DMS53 treated with DMSO at 0.1 percent for 48 hours (cell line): Measurements from ENCODE around the gene ZNF423.

Experiments used
- DNase-seq: peaks from one replicate; lab custom pipeline; 2025; ENCODE audit not compliant: unreplicated experiment; lab: John Stamatoyannopoulos, UW

The ZNF423 gene

DNA sequence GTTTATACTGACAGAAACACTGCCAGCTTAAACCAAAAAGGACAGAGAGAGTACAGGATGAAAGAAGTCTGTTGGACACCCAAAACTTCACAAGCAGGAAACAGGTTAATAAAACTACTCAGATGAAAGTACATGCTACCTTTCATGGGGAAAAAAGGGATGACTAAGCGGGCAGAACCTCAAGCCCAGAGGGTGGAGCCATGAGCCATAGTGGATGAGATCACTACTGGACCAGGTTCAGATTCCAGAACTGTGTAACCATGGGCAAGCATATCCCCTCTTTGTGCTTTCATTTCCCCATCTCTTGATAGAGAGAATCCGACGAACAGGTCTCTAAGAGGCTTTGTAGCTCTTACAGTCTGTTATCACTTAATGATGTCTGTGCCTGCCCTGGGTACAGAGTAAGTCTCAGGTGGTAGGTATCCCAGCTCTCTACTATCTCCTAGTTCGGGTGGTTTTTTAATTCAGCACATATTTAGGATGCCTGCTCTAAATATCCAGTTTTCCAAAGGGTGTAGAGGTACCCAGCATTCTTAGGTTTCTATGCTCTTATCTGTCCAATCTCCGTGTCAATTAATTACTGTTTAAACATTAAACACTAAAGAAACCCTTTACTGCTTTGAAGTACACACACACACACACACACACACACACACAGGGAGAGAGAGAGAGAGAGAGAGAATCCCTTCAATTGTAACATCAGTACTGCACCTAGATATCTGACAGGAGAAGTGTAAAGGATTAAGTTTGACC, 206.7 kb downstream of the ZNF423 start:
- no peak for DNase-seq

DNA sequence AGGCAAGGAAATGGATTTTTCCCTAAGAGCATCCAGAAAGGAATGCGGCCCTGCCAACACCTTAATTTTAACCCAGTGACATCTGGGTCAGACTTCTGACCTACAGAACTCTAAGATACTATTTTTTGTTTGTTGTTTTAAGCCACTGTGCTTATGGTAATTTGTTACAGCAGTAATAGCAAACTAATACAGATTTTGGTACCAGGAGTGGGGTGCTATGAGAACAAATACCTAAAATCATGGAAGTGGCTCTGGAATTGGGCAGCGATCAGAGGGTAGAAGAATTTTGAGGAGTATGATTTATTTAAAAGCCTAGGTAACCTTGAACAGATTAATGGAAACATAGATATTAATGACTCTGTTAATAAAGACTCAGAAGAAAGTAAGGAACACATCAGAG, 208.2 kb downstream of the ZNF423 start:
- DNase-seq, result no peak

DNA sequence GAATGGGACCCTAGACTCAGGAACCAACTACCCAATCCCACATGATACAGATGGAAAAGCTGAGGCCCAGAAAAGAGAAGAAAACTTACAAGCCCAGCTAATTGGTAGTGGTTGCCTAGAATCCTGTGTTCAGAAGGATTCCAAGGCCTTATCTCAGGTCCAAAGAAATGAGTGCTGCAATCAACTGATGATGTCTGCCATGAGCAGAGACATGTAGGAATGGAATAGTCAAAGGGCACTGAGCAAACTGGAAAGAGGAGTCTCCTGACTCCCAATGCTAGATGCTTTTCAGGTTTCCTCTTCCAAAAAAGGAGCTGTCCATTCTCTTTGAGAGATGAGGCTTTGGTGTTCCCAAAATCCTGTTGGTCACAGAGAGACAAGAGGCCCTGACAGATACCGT, 210.6 kb downstream of the ZNF423 start:
- DNase-seq, result no peak

DNA sequence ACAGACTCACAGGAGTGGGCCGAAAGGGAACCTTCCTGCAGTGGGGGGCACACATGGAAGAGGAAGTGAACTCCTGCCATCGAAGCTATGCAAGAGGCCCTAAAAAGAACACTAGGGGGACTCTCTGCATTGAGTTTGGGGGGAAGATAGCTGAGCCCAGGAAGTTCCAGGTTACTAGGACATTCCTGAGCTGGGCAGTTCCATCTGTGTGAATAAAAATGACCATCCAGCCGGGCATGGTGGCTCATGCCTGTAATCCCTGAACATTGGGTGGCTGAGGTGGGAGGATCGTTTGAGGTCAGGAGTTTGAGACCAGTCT, 211.8 kb downstream of the ZNF423 start:
- no peak for DNase-seq

DNA sequence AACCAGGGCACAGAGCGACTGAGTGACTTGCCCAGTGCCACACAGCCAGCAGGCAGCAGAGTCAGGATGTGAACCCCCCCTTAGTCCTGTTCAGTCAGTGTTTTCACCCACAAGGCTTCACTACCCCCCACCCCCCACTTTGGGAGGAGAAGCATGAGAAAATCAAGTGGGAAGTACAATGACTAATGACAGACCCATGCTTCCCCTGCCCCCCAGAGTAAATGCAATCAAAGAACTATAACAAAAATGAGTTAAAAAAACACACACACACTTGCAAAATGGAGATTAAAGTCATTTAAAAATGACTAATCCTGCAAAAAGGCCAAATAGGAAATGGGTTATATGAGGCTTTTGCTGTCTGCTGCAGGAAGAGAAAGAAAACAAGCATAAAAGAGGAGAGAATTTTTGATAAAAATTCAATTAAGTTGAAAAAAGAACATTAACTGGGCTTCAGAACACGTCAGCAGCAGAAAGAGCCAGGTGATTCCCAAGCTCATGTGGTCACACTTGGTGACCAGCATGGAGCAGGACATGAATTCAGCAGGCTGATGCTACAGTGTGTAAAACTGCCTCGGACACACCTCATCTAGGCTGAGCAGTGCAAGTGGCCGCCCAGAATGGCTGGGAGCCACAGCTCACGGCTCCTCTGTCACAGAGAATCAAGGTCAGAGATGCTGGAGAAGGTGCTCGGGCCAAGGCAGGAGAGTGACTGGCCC, 212.3 kb downstream of the ZNF423 start:
- no peak for DNase-seq

DNA sequence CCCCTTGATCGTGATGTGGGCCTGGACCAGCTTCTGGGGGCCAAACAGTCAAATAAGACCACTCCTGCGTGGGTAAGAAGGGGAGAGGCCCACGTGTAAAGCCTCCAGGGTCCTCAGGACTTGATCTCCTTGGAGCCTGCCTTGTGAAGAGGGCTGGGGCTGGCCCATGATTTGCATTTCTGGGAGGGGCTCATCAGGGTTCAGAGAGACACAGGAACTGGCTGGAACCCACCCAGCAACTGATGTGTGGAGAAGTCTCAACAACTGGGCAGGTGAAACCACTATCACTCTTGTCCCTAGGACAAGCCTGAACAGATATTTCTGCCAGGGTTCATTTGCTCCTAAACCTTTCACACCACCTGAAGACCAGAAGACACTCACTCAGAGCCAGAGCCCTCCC, 214.7 kb downstream of the ZNF423 start:
- no peak for DNase-seq

DNA sequence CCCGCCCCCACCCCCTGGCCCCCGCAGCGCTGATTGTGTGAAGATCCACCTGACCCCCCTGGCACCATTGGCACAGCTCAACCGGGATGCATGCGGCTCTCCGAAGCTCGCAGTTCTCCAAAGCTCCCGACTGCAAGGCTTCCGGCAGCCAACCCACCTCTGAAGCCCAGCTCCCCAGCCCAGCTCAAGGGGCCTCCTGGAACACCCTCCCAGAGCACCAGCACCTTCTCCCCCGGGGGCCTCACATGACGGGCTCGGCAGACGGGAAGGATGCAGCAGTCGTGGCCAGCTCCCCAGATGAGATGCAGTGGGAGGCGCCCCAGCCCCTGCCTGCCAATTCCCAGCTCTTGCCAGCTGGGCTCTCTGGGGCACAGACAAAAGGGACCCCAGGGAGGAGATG, 215.3 kb downstream of the ZNF423 start:
- no peak for DNase-seq

DNA sequence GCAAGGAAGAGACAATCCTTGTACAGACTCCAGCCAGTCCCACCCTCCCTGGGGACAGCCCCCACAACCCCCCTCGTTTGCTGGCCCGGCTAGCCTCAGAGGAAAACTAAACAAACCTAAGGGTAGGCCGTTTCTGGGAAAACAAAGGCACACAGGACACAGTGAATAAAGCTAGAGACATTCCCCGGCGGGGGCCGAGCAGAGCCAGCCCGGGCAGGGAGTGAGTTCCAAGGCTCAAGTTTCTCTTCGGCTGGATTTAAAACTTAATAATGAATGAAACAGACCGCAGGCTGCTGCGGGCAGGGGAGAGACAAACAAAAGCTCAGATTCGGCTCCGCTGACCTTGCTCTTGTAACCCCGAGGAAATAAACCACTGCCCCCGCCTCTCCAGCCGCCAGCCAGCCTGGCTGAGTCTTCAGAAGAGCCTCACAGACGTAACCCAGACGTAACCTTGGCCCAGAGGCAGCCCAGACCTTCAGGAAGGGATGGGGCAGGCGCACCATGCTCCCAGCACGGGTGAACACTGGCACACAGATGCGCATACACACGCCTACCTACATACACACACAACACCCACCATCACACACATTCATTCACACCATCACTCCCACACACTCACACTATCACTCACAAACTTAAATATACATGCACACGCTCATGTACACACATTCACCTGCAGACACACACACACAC, 216.0 kb downstream of the ZNF423 start:
- no peak for DNase-seq

DNA sequence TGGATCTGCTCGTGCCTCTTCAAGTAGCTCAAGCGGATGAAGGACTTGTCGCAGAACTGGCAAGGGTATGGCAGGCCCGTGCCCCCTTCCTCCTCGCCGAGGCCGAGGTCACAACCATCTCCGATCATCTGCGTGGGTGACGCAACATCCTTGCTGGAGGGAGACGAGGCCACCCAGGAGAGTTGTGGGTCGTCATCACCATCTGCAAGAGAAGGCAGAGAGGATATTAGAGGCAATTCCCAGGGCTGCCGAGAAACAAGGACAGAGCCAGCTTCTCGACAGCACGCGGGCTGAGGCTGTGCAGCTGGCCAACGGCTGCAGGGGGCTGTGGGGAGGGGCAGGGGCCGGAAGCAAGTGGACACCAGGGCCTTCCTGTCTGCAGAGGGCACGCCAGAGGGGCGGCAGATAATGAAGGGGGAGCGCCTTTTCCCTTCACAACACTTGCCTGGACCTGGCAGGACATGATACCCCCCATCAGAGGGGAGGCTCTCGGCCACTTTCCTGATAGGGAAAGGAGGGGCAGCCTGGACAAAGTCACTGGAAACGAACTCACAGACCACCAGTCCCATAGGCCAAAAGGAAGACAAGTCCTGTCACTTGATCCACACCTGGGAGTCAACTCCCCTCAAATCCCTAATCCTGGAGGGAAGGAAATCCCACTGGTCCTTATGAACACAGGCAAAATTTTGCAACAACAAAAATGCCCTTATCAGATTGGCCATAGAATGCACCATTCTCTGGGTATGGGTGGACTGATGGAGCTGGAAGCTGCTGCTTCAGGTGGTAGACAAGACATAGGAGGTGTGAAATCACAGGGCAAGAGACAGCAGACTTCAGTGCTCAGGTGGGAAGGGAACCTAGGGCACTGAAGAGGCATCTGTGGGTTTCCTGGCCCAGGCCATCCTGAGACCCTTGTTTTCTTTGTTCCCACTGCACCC, 217.0 kb downstream of the ZNF423 start:
- DNase-seq, result no peak

DNA sequence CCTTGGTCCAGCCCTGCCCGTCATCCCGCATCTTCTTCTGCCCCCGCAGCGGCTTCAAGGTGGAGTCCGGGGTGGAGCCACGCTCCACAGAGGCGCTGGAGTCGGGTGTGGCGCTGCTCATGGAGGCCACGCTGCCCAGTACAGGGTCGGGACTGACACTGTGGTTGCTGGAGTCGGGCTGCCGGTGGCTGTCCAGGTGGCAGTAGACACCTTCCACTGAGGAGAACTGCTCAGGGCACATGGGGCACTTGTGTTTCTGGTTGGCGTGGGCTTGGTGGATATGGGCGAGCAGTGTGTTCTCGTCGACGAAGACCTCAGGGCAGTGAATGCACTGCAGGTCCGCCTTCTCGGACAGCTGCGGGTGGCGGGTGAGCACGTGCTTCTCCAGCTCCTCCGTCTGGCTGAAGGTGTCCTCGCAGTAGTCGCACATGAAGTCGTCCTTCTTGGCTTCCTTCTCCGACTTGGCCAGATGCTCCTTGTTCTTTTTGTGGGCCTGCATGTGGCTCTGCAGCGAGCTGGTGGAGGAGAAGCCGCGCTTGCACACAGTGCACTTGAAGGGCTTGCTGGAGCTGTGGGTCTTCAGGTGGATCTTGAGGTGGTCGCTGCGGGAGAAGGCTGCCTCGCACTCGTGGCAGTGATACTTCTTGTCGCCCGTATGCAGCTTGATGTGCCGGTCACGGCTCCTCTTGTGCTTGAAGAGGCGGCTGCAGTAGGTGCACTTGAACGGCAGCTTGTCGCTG, 217.8 kb downstream of the ZNF423 start:
- DNase-seq, result no peak

DNA sequence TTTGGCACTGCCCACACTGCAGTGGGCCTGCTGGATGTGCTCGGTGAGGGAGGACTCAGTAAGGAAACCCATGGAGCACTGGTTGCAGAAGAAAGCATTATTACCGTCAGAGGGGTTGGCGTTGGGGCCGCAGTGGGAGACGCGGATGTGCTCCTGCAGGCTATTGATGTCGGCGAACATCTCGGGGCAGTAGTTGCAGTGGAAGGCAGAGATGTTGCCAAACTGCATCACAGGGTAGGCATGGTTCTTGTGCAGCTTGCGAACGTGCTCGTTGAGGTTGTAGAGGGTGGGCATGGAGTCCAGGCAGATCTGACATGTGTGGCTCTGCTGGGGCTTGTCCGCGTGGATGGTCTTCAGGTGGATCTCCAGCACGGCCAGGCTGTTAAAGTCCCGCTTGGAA, 218.4 kb downstream of the ZNF423 start:
- DNase-seq, result no peak

DNA sequence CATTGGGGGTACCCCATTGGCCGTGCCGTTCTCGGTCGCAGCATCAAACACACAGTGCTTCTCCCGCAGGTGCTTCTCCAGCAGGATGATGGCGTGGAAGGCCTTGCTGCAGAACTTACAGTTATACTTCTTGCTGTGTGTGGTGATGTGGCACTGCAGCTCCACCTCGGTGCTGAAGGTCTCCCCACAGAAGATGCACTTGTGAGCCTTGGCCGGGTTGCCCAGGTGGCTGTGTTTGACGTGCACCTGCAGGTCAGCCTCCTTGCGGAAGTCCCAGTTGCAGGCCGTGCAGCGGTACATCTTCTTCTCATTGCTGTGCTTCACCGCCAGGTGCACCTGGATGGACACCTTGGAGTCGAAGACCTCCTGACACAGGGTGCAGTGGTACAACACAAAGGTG, 219.3 kb downstream of the ZNF423 start:
- DNase-seq, result no peak

DNA sequence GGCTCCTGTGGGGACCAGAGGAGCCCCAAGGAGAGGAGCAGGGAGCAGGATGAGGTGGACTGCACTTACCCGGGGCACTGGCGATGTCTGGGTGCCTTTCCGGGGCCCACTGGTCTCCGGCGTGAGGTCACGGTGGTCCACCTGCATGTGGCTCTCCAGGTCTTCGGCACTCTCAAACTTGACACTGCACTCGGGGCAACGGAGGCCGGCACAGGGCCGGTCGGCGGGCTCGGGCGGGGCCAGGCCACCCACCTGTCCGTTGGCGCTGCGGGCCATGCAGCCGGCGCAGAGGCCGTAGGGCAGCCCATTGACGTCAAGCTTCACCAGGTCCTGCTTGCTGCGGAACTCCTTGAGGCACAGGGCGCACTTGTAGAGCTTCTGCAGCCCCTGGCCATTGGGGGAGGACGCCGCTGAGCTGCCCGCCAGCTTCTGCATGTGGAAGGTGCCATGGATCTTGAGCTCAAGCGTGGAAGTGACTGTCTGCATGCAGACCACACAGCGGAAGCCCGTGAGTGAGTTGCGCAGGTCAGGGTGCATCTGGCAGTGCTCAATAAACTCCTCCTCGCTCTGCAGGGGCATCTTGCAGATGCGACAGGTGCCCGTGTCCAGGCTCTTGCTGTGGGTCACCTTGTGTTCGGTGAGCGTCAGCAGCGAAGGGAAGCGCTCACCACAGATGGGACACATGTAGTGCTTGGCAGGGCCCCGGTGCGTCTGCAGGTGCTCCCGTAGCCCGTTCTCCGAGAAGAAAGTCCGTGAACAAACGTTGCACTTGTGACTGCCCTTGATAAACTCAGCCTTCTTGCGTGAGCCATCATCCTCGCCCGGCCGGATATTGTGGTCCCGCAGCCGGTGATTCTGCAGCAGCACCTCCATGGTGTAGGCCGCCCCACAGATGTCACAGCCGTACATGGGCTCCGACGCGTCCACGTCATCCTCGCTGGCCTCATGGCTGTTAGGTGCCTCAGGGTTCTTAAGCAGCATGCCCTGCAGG, 220.0 kb downstream of the ZNF423 start:
- DNase-seq, result no peak

DNA sequence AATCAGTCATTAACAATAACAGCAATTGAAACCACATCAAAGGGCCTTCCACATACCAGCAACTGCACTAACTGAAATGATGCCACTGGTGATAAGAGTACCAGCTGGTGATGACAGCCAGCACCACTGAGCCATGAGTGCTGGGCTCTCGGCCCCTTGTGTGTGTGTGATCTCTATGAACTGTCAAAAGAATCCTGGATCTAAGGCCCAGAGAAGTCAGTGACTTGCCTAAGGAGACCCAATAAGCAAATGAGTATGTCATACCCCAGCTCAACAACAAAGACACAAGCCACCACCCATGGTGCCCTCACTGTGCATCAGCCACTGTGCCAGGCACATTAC, 220.9 kb downstream of the ZNF423 start:
- DNase-seq, result no peak

DNA sequence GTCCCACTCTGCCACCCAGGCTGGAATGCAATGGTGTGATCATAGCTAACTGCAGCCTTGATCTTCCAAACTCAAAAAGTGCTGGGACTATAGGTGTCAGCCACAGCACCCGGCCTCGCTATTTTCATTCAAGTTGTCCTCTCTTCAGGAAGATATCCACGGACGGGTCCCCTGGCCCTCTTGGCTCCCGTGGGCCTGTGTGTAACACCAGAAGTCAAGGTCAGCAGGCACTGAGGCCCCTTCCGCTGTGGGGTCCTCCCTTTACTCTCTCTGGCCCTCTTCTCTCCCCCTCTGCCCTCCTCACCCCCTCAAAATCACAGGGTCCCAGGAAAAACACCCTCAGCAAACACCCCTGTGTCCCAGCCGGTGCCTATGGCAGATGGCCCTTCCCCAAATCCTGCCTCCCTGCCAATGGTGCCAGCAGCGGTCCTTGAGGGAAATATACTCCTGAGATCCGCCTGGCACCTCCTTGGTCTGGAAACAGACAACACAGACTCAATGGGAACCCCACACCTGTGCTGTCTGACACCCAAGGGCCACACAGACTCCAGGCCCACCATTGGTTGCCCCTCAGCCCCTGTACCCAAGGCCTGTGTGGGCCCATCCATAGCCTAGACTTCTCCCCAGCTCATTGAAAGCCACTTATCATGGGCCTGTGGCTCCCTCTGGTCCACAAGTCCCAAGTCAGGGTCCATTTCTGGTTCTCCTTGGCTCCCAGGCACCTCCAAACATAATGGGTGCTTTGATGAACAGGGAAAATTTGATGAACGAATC, 221.5 kb downstream of the ZNF423 start:
- no peak for DNase-seq

DNA sequence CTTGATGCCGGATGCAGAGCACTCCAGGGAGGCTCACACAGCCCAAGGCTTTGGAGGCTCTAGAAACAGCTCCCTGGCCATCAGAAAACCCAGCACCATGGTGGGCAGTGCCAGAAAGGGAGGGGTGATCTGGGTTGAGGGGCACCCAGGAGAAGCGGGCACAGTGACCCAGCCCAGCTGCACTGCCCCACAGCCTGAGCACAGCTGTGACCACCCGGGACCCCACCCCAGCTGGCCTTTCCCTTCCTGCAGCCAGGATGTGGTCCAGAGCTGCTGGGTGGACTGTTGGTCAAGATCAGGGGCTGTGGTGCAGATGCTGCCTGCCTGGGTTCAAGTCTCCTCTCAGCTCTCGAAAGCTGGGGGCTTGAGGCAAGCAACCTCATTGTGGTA, 223.1 kb downstream of the ZNF423 start:
- no peak for DNase-seq

DNA sequence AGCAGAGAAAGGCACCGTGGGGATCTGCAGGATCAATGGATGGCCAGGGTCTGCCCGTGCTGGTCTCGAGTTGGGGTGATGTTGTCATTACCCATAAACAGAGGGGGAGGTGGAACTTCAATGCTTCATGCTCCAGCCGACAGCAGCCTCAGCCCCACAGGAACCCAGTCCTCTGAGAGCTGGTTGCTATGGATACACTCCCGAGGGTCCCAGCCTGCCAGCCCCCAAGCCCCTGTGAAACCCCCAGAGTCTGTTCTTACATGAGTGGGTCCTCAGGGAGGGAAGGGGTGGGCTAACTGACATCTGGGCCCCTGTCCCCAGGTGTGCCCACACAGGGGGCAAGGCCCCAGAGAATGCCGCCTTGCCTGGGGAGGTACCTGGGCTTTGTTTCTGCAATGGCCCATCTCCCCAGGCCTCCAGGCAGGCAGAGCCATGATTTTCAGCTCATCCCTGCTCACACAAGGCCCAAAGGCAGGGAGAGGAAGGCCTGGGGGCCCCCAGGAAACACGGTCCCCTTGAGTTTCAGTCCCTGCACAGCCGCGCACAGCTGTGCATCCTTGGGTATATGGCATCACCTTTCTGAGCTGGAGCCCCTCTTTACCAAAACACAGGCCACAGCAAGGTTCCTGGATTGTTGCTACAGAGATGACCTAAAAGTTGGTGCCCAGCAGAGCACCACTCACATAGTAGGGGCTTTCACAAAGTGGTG, 223.7 kb downstream of the ZNF423 start:
- DNase-seq, result no peak
